Upper lobe of left lung (tissue), 6 donors: ENCODE results near the gene SRSF2. TPM values are rescaled to one million over a fixed set of nuclear protein-coding genes. Genes with fewer than 3 reads are reported as not detected.
"Not testable (repeated sequence)": the region's sequence is repeated elsewhere in the genome, so short reads cannot be mapped to it uniquely, and the experiment has no call there.

Experiments
- ATAC-seq, 2 donors: fragments of 200-7000 bp; cut with Tn5 transposase; one replicate each; pipeline ENCODE4 v1.9.1; 2022; ENCODE audit warnings: mild to moderate bottlenecking in 2 of 2, moderate library complexity in 2 of 2; ENCODE audit not compliant: low FRiP score in 2 of 2
- DNase-seq, 2 donors: peaks; one replicate each; pipeline ENCODE4 v3.0.0-alpha.2; 2019 to 2020
- H3K27ac ChIP-seq, 4 donors: fragments of 200-600 bp; sonication (generic); one replicate each; pipeline ENCODE4 v1.5.1; 2016 to 2019
- H3K27me3 ChIP-seq, 4 donors: fragments of 200-600 bp; sonication (generic); one replicate each; pipeline ENCODE4 v1.5.1; 2017 to 2019
- H3K36me3 ChIP-seq, 4 donors: fragments of 200-600 bp; sonication (generic); one replicate each; pipeline ENCODE4 v1.5.1; 2016 to 2019
- H3K4me1 ChIP-seq, 4 donors: fragments of 200-600 bp; sonication (generic); one replicate each; pipeline ENCODE4 v1.5.1; 2018 to 2019
- H3K4me3 ChIP-seq, 4 donors: fragments of 200-600 bp; sonication (generic); one replicate each; pipeline ENCODE4 v1.5.1; 2017 to 2019; ENCODE audit warnings: mild to moderate bottlenecking in 2 of 4, moderate library complexity in 1 of 4
- H3K9me3 ChIP-seq, 4 donors: fragments of 200-600 bp; sonication (generic); one replicate each; pipeline ENCODE4 v1.5.1; 2018 to 2019
- EP300 ChIP-seq, 4 donors: sonication (generic); formaldehyde crosslinking; IDR thresholded peaks; one replicate each; pipeline ENCODE4 v1.5.1; 2017; ENCODE audit warnings: antibody characterized with exemption in 4 of 4, control low read depth in 2 of 4
- POLR2A ChIP-seq, 4 donors: fragments of 450-650 bp; IDR thresholded peaks; one replicate each; pipeline ENCODE4 v1.5.1; 2016 to 2017; ENCODE audit warnings: antibody characterized with exemption in 4 of 4, mild to moderate bottlenecking in 2 of 4
- POLR2AphosphoS5 ChIP-seq, 2 donors: sonication (generic); formaldehyde crosslinking; IDR thresholded peaks; one replicate each; pipeline ENCODE4 v1.5.1; 2017; ENCODE audit warnings: antibody characterized with exemption in 2 of 2
- WGBS, 2 donors: methylation state at CpG; one replicate each; pipeline ENCODE4 v1.1.5; 2017 to 2018; 5-methylcytosine and 5-hydroxymethylcytosine counted together
- total RNA-seq, 6 donors: library from RNA; depleted of rRNA in 4 of 6; stranded (reverse); fragments of >200 nt in 4 of 6; gene quantifications; one replicate each; pipeline versions ENCODE4 v1.1.0 to v1.2.1, GENCODE V29; 2016 to 2021
- TF ChIP-seq, protein P1 (sequence below), 6 experiments: fragments of 450-650 bp in 4 of 6; fragments of 200-600 bp in 2 of 6; sonication (generic) in 2 of 6; IDR thresholded peaks; one replicate each; pipeline ENCODE4 v1.5.1; 2016 to 2019; ENCODE audit warnings: antibody characterized with exemption in 6 of 6
- donor health status: DM: no; HTN: no; CAD: no; lungs with moderate emphysema.
- donor health status: DM: no; HTN: yes; CAD: no; lungs with severe emphysema.

SRSF2 gene
- total RNA-seq, 6 donors from 2014 or later: 133 to 454 (median 211) TPM

DNA sequence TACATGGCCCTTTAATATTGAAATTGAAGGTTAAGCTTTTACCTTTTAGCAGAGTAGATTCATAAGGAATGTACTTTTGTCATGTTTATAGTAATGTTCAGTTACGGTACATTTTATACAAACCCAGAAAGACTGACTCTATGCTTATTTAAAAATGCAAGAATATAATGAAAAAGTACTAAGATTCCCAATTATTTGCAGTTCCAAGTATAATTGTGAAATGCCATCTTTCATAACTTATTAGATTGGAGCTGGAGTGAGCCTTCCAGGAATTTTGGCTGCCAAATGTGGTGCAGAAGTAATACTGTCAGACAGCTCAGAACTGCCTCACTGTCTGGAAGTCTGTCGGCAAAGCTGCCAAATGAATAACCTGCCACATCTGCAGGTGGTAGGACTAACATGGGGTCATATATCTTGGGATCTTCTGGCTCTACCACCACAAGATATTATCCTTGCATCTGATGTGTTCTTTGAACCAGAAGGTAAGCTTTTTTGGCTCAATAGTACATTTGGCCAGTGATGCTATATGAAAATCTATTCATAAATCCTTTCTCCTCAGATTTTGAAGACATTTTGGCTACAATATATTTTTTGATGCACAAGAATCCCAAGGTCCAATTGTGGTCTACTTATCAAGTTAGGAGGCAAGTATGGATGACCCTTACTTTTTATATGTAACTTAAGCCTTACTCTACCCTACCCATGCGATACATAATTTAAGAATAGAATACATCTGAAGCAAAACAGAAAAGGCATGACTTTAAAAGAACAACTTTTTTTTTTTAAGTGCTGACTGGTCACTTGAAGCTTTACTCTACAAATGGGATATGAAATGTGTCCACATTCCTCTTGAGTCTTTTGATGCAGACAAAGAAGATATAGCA lies 4.2 kb downstream of the SRSF2 start:
- Histone ChIP-seq H3K27ac (peak overlapping the region in 2 of 4 donors; percentile 2 to 98), H3K27me3 (no peaks in the 10 kb centered on the region), H3K4me1 (peaks cover 46 to 68% (median 61%) of the 10 kb centered on the region in 4 donors), H3K9me3 (no peaks in the 10 kb centered on the region), H3K36me3 (peaks cover 13 to 65% (median 42%) of the 10 kb centered on the region in 4 donors), H3K4me3 (no peak overlapping the region)
- no peak for DNase-seq
- TF ChIP-seq POLR2AphosphoS5 (IDR thresholded peaks at IDR 0.05) (no peak), POLR2A (IDR thresholded peaks at IDR 0.05) (no peak), EP300 (IDR thresholded peaks at IDR 0.05) (no peak)
- TF ChIP-seq, protein P1, sequence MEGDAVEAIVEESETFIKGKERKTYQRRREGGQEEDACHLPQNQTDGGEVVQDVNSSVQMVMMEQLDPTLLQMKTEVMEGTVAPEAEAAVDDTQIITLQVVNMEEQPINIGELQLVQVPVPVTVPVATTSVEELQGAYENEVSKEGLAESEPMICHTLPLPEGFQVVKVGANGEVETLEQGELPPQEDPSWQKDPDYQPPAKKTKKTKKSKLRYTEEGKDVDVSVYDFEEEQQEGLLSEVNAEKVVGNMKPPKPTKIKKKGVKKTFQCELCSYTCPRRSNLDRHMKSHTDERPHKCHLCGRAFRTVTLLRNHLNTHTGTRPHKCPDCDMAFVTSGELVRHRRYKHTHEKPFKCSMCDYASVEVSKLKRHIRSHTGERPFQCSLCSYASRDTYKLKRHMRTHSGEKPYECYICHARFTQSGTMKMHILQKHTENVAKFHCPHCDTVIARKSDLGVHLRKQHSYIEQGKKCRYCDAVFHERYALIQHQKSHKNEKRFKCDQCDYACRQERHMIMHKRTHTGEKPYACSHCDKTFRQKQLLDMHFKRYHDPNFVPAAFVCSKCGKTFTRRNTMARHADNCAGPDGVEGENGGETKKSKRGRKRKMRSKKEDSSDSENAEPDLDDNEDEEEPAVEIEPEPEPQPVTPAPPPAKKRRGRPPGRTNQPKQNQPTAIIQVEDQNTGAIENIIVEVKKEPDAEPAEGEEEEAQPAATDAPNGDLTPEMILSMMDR (IDR thresholded peaks at IDR 0.05): no peak
- no peak for ATAC-seq
- 63 to 75% methylated on average over 3 of the region's 3 CpGs for WGBS, 2 donors

DNA sequence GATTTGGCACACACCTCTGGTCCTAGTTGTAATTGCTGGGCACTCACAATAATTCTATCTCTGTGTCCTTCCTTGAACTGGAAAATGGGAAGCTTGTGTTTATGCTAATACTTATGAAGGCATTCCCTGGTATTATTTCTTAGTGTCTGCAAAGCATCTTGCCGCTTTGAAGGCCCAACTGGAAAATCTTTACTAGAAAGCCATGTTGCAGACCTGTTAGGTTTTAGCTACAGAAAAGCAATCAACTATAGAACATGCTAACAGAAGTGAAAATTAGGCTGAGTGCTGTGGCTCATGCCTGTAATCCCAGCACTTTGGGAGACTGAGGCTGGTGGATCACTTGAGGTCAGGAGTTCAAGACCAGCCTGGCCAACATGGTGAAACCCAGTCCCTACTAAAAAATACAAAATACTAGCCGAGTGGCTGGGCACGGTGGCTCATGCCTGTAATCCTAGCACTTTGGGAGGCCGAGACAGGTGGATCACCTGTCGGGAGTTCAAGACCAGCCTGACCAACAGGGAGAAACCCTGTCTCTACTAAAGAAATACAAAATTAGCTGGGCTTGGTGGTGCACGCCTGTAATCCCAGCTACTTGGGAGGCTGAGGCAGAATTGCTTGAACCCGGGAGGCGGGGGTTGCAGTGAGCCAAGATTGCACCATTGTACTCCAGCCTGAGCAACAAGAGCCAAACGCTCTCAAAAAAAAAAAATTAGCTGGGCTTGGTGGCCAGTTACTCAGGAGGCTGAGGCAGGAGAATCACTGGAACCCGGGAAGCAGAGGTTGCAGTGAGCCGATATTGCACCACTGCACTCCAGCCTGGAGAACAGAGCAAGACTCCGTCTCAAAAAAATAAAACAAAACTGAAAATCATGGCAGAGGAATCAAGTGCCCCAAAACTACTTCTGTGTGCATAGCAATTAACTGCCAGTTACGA lies 5.1 kb downstream of the SRSF2 start:
- Histone ChIP-seq H3K36me3 (peaks cover 13 to 65% (median 42%) of the 10 kb centered on the region in 4 donors), H3K27ac (peak overlapping the region in 2 of 4 donors; percentile 2 to 36), H3K4me1 (peaks cover 53 to 78% (median 68%) of the 10 kb centered on the region in 4 donors)
- ATAC-seq, H3K9me3 ChIP-seq, DNase-seq, H3K4me3 ChIP-seq, H3K27me3 ChIP-seq: not testable (repeated sequence)
- 84 to 87% methylated on average over 13 of the region's 13 CpGs for WGBS, 2 donors

DNA sequence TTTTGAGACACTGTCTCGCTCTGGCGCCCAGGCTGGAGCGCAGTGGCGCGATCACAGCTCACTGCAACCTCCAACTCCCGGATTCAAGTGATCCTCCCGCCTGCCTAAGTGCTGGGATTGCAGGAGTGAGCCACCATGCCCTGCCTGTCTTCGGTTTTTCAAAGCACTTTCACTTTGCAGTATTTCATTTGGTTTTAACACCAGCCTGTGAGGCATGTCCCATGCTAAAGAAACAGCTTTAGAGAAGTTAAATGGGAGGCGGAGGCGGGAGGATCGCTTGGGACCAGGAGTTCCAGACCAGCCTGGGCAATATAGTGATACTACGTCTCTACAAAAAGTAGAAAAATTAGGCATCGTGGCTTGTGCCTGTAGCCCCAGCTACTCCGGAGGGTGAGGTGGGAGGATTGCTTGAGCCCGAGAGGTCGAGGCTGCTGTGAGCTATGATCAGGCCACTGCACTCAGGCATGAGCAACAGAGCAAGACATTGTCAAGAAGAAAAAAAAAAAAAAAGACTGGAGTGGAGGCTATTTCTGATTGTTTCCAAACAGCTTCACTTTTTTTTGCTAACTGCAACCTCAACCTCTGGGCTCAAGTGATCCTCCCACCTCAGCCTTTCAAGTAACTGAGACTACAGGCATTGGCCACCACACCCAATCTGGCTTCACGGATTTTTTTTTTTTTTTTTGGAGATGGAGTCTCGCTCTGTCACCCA lies 9.2 kb downstream of the SRSF2 start:
- Histone ChIP-seq H3K36me3 (peaks cover 18 to 58% (median 33%) of the 10 kb centered on the region in 4 donors), H3K4me3 (peak overlapping the region; percentile 81 to 95 (median 84)), H3K27me3 (no peaks in the 10 kb centered on the region), H3K4me1 (peaks cover 42 to 77% (median 63%) of the 10 kb centered on the region in 4 donors), H3K9me3 (no peaks in the 10 kb centered on the region), H3K27ac (peak overlapping the region; percentile 97 to 100 (median 99))
- ATAC-seq (no peak), DNase-seq (no peak)
- TF ChIP-seq POLR2A (IDR thresholded peaks at IDR 0.05): no peak
- TF ChIP-seq, protein P1 (IDR thresholded peaks at IDR 0.05): no peak
- no peak for TF ChIP-seq EP300 (IDR thresholded peaks at IDR 0.05)
- TF ChIP-seq POLR2AphosphoS5 (IDR thresholded peaks at IDR 0.05): no peak
- 57 to 68% methylated on average over 18 of the region's 18 CpGs for WGBS, 2 donors

DNA sequence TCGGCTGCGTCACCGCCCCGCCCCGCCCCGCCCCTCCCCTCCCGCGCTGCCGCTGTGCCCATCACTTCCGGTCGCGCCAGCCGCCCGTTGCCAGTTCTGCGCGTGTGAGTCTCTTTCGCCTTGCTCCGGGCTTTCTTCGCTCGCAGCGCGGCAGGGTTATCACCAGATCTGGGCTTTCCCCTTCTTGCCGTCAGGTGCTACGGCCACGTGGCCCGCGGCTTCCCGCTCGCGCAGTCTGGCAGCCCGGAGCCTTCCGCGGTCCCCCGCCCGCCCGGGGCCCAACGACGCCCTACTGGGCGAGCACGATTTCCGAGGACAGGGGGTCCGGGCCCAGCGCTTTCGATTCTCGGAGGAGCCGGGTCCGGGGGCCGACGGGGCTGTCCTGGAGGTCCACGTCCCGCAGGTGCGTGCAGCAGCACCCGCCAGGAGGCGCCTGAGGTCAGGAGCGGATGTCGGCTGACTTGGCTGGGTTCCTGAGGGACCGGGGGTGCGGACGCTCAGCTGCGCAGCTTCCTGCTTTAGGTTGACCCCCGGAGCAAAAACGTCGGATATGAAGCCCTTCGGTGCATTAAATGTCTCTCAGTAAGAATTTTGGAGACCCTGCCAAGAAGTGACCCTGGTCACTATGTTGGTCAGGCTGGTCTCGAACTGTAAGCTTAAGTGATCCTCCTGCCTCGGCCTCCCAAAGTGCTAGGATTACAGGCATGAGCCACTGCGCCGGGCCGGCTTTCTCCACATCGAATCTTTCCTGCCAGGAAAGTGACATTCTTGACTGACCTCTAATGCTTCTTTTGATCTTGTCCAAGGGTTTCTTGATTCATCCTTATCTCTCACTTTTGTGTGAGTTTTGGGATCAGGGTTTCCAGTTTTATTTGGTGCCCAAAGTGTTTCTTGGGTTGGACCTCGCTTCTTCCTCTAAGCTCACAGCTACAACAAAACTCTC lies 10.1 kb downstream of the SRSF2 start, which contains the start of gene METTL23:
Gene METTL23, plus strand, starts transcription at position 64 of the 943 bp plus-strand sequence. CDS start 2,872 bp downstream, outside the sequence.
- Histone ChIP-seq H3K4me1 (peaks cover 36 to 75% (median 55%) of the 10 kb centered on the region in 4 donors), H3K27me3 (no peaks in the 10 kb centered on the region), H3K36me3 (peaks cover 18 to 56% (median 33%) of the 10 kb centered on the region in 4 donors), H3K4me3 (peak within 1 kb of the TSS; percentile 81 to 95 (median 84)), H3K27ac (peak within 1 kb of the TSS; percentile 97 to 100 (median 99)), H3K9me3 (no peaks in the 10 kb centered on the region)
- 3 to 5% methylated on average over 11 to 21 of the region's 71 CpGs for WGBS, 2 donors
- DNase-seq (peak; percentile 86 to 95), ATAC-seq (peak; percentile 79 to 80)
- TF ChIP-seq EP300 (IDR thresholded peaks at IDR 0.05) (no peak), POLR2A (IDR thresholded peaks at IDR 0.05) (peak in 1 of 4 donors; percentile 55), POLR2AphosphoS5 (IDR thresholded peaks at IDR 0.05) (peak; percentile 62 to 80)
- TF ChIP-seq, protein P1 (IDR thresholded peaks at IDR 0.05): peak; percentile 70 to 94 (median 87)
